Hematopoietic multipotent progenitor cell treated with erythropoietin and hydrocortisone succinate and interleukin-3 and kit ligand, for 17 days (in vitro differentiated cells): ENCODE results near the gene THSD4.

Source experiments
- DNase-seq: peaks from one replicate; pipeline ENCODE4 v3.0.0-alpha.2; 2015; ENCODE audit warnings: low spot score

THSD4 gene

DNA sequence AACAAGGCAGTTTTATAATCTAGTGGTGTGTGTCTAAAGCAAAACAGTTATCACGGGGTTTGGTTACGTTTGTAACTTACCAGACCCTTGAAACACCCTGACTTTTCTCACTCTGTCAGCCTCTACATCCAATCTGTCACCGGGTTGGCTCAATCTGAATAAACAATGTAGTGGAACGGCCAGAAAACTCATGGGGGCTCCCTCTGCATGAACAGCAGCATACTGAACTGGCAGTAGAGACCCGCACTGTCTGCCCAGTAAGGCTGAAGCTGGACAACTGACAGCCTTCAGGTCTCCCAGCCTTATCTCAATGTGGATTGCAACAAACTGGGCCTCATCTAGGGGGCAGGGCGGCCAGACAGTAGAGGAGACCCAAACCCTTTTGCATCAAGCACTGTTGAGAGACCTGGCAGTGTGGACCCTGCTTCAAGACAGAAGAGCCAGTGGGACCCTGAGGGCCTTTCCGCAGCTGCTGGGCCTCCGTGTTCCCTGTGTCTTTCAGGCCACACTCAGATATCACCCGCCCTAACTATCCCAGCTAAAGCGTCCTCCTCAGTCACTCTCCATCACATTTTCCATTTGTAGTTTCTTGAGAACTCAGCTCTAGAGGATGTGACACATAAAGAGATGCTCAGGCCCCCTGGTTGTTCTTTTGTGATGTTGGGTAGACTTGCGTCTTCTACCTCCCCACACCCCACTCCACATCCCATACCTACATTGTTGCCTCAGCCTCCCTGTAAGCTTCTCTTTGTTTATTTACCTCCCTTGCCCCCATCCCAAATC is 513.9 kb downstream of the THSD4 start:
- DNase-seq = no peak

DNA sequence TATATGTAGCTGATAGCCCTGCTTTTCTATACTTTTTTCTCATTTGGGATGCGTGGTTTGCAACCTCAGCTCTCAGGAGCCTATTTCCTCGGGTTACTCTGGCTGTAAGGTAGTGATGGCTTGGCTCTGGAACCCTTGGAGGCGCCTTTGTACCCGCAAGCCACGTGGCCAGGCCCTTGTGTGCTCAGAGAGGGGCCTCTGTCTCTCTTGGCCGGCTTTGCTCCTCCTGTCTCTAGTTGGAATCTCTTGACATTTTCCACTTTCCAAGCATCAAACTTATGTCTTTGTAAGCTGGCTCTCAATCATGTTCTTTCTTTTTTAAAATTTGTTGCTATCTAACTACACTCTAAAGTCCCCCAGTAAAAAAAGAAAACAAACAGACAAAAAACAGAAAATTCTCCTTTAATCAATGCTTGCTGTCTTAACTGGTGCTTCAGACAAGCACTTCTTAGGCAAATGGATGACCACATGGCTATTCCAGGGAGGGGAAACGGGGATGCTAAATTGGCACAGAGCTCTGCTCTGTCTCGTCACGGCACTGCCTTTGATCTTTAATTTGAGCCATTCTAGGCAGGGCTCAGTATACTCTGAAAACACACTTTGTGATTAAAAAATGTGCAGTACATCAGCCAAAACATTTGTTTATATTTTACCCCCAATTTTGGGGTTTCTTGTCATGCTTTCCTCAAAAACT is 514.7 kb downstream of the THSD4 start:
- no peak for DNase-seq

DNA sequence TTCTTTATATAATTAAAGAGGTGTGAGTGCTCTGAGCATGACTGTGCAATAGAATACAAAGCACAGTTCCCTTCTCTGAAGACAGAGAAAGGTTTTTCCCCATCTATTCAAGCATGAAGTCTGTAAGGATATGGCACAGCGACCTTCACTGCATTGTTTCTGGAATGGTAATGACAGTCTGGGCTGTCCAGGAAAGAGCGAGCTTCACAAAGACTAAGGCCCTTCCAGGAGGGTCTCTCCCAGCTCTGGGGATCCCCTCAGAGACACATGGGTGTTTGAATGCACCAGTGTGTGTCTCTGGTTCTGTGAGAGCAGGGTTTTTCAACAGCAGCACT is 515.2 kb downstream of the THSD4 start:
- DNase-seq = no peak

DNA sequence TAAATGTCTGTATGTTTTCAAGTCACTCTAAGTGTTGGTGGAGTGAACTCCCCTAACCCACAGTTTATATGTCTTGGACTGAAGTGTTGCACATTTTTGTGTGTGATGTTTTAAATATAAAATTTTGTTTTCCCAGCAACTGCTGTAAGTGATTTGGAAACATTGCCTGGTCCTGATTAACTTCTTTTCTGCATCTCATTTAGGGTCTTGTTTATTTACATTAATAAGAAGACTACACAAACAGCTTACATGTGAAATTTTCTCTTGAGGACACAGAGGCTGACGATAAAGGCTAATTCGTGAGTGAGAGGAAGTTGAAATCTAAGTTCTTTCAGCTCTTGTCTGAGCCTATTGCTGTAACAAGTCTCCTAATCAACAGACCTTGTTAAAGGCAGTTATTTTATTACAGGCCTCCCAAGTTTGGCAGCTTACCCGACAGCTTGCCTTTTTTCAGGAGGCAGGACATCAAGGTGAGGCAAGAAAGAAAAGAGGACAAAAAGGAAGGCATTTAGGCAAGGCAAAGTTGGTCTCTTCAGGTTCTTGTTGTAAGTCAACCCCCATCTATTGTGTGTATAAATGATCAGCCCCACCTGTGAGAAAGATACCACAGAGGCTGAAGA is 517.4 kb downstream of the THSD4 start:
- DNase-seq = no peak

DNA sequence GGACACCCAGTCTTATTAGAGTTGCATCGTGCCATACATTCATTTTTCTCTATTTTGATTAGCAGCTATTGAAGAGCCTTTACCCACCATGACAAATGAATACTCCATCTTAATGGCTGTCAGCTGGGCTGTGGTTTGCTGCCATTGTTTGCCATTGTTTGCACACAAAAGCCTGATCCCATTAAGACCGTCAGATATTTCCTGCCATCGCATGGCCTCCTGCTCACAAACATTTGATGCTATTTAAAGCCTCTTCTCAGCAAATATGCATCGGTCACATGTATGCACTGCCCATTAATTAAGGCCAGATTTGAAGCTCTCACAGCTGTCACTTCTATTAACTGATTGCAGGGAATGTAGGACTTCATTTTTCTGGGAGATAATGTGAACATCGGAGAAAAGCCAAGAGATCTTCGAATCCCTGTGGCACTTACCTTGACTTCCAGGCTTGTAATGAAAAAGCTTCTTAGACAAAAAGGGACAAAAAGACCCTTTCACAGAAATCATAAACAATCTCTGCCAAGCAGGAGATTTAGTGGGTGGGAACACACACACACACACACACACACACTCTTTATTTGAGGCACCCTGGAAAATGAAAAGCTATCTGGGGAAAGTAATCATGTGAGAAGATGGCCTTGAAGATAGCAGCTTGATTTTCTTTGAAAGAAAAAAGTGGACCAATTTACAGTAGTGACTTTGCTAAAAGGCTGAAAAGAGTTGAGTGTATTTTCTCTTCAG is 519.7 kb downstream of the THSD4 start:
- no peak for DNase-seq

DNA sequence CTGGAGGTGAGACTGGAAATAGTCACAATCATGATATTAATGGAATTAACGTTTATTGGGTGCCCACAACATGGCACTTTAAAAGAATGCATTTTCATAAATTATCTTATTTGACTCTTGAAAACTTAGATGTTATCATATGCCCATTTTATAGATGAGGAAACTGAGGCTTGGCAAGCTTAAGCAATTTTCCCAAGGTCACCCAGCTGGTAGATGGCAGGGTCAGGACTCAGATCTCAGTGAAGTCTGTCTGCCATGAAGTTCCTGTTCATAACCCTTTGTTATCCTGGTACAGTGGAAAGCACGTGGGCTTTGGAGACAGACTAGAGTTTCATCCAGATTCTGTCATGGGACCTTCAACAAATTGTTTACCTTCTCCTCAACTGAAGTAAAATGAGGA is 520.5 kb downstream of the THSD4 start:
- no peak for DNase-seq

DNA sequence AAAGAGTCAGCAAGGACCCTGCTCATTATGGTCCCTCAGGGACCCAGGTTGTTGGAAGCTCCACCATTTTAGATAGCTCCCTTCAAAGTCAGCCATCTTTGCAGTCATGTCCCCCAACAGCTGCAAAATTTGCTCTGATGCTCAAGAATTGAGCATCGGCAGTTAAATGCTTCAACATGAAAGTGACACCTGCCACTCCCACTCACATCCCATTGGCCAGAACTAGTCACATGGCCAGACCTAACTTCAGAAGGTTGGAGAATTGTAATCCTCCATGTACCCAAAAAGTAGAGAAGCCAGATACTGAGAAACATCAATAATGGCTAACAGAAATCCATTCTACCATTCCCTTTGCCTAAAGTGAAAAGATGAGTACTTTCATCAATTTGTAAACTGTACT is 523.6 kb downstream of the THSD4 start:
- DNase-seq = no peak

DNA sequence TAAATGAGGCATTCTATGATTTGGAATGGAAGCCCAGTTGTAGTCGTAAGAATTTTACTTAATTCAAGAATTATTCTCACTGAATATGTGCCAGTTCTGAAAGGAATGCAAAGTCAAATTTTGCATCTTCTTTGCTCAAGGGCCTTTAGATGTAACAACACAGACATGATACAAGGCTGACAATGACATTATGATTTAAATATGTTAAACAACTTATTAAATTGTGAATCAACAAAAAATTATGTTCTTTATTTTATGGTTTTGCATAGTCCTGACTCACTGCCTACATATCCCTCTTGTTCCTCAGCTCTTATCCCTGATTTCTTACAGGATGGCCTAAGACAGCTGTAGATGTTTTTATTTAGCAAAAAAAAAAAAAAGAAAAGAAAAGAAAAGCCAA is 524.2 kb downstream of the THSD4 start:
- no peak for DNase-seq

DNA sequence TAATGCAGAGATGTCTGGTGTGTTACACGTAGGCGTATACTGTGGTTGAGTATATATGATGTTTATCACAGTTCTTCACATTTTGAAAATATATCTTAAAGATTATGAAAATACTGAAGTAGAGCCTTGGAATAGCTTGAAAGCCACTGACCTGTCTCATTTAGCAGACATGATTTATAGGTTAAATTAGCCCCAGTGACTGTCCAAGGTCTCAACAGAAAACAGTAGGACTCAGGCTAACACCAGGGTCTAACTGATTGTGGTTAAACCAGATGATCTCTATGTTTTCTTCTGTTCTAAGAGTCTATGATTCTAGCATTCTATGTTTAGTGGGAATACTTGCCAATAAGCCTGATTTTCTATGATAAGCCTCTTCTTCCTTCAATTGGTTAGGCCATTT is 528.6 kb downstream of the THSD4 start:
- DNase-seq = no peak

DNA sequence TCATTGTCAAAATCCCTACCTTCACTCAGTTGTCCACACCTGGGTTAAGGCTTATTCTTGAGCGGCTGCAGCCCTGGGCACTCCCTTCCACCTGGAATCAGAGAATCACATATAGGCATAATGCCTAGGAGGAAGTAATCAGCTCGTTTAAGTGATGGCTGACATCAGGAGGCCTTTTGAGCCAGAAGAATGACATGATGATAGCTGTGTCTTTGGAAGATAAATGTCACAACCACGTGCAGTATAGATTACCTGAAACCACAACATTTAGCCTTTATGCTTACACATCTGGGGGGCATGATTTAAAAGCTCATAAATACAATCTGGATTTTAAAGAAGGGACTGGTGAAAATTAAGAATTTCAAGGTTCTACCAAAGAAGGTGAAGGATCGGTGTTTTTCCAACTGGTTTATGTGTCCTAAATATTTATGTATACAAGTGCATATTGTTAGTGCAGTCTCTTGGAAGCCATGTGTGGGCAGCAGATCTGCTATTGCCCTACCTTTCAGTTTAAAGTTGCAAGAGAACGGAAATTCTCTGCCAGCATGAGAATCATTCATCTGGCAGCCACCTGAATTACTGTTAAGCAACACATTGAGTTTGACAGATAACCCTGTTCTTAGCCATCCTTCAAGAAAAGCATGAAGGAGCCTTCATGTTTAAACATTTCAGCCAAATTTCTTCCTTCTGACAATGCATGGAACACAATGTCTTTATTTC is 531.7 kb downstream of the THSD4 start:
- no peak for DNase-seq

DNA sequence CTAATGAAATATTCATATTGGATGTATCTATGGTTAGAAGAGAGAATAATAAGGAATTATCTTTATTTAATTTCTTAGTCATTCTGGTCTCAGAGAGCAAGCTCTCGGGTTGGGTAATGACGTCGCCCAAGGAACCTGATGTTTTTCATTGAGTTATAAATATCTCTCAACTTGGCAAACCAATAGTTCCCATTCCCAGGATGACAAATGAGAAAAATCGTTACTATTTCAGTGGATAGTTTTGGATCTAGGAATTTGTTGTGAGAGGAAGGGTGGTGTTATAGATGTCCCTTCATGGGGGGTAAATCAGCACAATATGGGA is 532.2 kb downstream of the THSD4 start:
- no peak for DNase-seq

DNA sequence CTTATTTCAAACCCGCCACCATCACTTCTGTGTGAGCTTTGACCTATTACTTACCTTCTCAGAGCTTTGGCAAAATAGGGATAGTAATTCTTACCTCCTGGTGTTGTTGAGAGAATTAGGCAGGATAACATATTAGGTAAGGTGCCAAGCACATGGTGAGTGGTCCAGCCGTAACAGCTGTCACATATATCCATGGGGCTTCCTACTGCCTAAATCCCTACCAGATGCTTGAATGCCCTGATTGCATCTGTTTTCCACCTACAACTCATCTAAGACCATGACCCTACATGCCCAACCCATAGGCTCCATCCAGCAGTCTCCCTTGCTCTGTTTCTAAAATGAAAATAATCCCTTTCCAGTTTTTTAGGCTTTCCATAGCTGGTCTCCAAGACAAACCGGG is 532.8 kb downstream of the THSD4 start:
- DNase-seq = no peak

DNA sequence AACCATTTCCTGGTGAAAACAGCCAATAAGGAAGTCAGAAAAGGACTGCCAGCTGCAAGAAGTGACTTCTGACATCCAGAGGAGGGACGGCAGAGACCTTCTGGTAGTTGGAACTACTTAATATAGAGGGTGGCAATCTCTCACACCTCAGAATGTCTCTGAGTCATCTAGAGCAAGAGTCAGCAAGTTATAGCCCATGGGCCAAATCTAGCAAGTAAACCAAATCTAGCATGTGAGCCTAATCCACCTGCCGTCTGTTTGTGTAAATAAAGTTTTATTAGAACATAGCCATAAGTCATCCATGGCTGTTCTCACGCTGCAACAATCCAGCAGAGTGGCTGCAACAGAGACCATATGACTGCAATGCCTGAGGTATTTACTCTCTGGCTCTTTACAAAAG is 534.6 kb downstream of the THSD4 start:
- DNase-seq = no peak

DNA sequence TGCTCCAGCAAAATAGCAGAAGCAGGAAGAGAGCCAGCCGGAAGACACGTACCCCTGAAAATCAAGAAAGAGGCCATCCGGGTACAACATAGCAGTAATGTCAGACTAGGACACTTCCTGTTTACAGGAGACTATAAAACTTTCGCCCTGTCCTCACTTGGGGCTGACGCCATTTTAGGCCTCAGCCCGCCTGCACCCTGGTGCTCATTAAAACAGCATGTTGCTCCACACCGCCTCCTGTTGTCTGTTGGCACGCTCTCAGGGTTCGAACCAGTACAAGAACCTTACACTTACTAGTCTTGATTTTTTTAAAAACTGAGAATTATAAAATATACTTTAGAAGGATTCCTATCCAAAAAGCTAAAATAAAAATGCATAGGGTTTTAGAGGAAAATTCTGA is 535.3 kb downstream of the THSD4 start:
- no peak for DNase-seq

DNA sequence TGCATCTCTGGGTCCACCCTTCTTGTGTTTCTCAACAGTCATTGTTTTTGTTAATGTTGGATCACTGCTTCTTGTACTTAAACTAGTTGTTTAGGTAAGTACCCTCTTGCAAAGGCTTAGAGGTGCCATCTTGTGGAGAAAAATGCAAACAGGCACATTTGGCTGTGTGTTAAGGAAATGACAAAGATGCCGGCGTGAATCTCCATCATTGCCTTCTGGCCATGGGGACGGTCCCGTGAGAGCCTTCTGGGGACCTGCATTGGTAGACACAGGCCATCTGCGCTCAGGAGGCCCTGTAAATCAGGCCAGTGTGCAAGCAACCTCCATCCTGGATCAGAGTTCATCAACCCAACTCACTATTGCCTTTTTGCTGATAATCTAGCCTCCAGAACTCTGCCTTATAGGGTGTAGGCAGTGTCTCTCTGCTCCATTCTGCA is 536.5 kb downstream of the THSD4 start:
- DNase-seq = no peak

DNA sequence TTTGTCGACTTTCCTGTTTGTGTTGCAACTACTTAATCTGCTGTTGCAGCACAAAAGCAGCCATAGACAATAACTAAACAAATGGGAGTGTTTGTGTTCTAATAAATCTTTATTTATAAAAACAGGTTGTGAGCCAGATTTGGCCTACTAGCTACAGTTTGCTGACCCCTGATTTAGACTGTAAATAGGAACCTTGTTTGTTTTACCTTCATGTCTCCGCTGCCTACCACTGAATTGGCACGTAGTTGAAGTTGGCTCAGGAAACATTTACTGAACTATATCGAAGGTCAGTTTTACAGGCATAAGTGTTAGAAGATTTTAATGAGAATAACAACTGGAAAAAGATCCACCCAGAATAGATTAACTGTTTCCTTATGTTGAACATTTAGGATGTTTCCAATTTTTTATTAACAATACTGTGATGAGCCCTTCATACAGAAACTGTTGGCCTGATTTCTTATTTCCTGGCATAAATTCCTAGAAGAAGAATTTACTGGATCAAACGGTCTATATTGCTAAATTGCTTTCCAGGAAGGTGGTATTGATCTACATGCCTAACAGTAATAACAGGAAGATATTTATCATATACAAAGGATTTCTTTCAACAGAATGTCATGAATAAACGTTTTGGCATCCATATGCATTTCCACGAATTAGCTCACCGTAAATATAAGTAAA is 538.9 kb downstream of the THSD4 start:
- no peak for DNase-seq

DNA sequence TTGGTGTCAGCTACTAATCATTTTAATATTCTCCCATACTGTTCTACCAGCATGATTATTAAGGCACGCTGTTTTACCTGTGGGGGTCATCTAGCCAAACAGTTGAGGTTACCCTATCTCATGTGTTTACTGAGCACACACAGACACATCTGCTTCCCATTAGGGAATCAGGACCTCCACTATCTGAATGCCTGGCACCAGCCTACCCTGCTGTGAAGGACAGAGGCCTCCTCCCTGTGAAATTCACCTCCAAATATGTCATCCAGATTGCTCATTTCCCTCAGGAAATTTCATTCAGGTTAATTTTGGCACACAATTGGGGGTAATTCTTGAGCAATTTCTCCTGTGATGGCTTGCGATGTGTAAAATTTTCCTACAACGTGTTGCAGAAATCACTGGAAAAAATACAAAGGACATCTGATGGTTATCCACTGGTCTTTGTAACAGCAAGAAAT is 539.5 kb downstream of the THSD4 start:
- no peak for DNase-seq

DNA sequence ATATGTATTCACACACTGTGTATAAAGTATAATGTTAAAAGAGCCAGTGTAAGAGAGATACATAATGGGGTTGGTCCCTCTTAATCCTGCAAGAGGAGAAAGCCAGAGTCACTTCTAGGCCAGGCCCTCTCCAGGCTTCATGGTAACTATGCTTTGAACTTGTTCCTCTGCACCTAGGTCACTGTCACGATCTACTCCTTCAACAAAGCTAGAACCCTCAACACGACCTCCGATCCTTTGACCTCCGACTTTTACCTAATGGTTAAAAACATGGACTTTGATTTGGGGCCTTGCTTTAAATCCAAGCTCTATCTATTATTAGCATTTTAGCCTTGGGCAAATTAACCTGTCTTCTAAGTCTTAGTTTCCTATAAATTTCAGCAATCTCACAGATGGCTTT is 541.2 kb downstream of the THSD4 start:
- DNase-seq = no peak

DNA sequence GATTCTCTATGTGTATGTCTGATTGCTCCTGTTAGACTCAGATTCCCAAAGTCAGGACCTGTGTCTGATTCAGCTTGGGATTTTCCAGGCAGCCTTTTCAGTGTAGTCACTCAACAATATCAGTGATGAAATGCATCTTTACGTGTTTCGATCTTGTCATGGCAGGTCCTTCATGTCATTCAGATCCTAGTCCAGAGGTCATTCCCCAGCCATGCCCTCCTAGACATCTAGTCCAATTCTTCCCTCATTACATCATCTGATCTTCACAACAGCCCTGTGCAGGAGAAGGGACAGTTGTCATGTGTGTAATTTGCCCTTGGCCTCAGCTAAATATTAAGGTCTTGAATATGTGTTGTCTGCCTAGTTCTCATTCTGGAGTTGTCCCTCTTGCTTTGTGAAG is 541.9 kb downstream of the THSD4 start:
- no peak for DNase-seq

DNA sequence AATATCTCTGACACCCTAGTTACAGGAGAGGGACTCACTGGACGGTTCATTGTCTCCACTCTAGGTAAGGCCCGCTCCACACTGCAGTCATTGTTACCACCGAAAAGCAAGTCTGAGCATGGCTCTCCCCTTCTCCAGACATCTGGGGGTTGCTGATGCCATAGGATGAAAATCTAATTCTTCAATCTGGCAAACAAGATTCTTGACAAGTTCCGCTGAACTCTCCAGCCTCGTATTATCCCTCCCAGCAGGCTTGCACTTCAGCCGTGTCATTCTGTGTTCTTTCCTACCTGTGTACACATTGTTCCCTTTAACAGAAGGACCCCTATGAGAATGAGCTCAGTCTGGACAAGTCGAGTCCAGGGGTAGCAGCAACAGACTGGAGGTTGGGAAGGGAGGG is 542.8 kb downstream of the THSD4 start:
- DNase-seq = no peak
